GM13977 (cell line): Measurements from ENCODE around the gene FAM168B.

Experiments
- DNase-seq: peaks from one replicate; pipeline ENCODE4 v3.0.0; 2012; ENCODE audit warnings: low spot score
- CTCF ChIP-seq: IDR thresholded peaks from 2 replicates; pipeline ENCODE4 v1.5.1; 2012; ENCODE audit warnings: mild to moderate bottlenecking, control low read depth; ENCODE audit not compliant: insufficient read depth; ENCODE audit errors: extremely low read depth, missing control alignments
- in situ Hi-C: fragments of 300-500 bp; cut with MboI; formaldehyde crosslinking; loops from one replicate; pipeline ENCODE4 v1.12.0; 2022; ENCODE audit warnings: low sequenced_read_pairs, low pct_unique_long_range_greater_than_20kb, mixed read lengths, inconsistent platforms; ENCODE audit not compliant: unreplicated experiment

FAM168B gene

GRCh38 chr2:131032393-131032836 lies 60.8 kb downstream of the FAM168B start:
- in situ Hi-C loops: no loop called here
- no peak for DNase-seq
- no peak for TF ChIP-seq CTCF

GRCh38 chr2:131031875-131032274 lies 61.4 kb downstream of the FAM168B start:
- TF ChIP-seq CTCF: no peak
- in situ Hi-C loops: no loop called here
- no peak for DNase-seq

GRCh38 chr2:131031431-131031841 lies 61.8 kb downstream of the FAM168B start:
- TF ChIP-seq CTCF: no peak
- no peak for DNase-seq
- in situ Hi-C loops: no loop called here

- DNase-seq: no peak
- TF ChIP-seq CTCF: no peak
- in situ Hi-C loops: no loop called here
Observed at GRCh38 chr2:131030478-131030971, 62.7 kb downstream of the FAM168B start.

GRCh38 chr2:131029812-131030211 lies 63.4 kb downstream of the FAM168B start:
- in situ Hi-C loops: no loop called here
- no peak for TF ChIP-seq CTCF
- no peak for DNase-seq

GRCh38 chr2:131027566-131028528 lies 65.4 kb downstream of the FAM168B start:
- no peak for TF ChIP-seq CTCF
- in situ Hi-C loops: no loop called here
- DNase-seq: no peak
